ENCODE measurements around the gene CHRDL2.

The CHRDL2 gene

GRCh38 chr11:74678041-74678440, 53.2 kb downstream of the CHRDL2 start:
- no peaks in the 10 kb centered on the region for H3K9me3 ChIP-seq (ENCODE audit: insufficient read depth, low read depth, low read length)
- H3K9ac ChIP-seq (ENCODE audit: low read length): no peak overlapping the region
- no peak overlapping the region for H4K12ac ChIP-seq (ENCODE audit: low read depth, low read length)
- no CpG with 5 or more reads among the region's 5 CpGs for WGBS (ENCODE audit: extremely low coverage, insufficient coverage, insufficient read length)
- no peak for DNase-seq
- no peak overlapping the region for H2AK5ac ChIP-seq (ENCODE audit: low read length)
- H2BK5ac ChIP-seq (ENCODE audit: low read depth, low read length, poor library complexity): no peak overlapping the region
- H3K4me1 ChIP-seq (ENCODE audit: control insufficient read depth in 1 of 2, insufficient read depth in 2 of 2, low read length in 2 of 2): peaks cover 0 to 2% of the 10 kb centered on the region in 2 experiments
- no peak overlapping the region for H3K4me2 ChIP-seq (ENCODE audit: low read length)
- no peak overlapping the region for H3K14ac ChIP-seq (ENCODE audit: low read length)
- no peak overlapping the region for H4K91ac ChIP-seq (ENCODE audit: low read depth, low read length)
- H2AFZ ChIP-seq (ENCODE audit: insufficient read depth, low read length, poor library complexity): no peak overlapping the region
- peaks cover 2% of the 10 kb centered on the region for H3K79me2 ChIP-seq (ENCODE audit: control insufficient read depth, insufficient read depth, low read length, poor library complexity)
- no peak overlapping the region for H3K4ac ChIP-seq (ENCODE audit: low read depth, low read length)
- H3K27ac ChIP-seq (ENCODE audit: low read depth, low read length): no peak overlapping the region
- H3K27me3 ChIP-seq (ENCODE audit: insufficient read depth, low read length): no peaks in the 10 kb centered on the region
- no peak overlapping the region for H2BK120ac ChIP-seq (ENCODE audit: insufficient read depth, low read length, poor library complexity)
- H3K36me3 ChIP-seq (ENCODE audit: control insufficient read depth in 1 of 2, insufficient read depth in 2 of 2, low read length in 2 of 2): no peaks in the 10 kb centered on the region
- no peak overlapping the region for H2BK12ac ChIP-seq (ENCODE audit: low read length)
- H3K18ac ChIP-seq (ENCODE audit: low read length): no peak overlapping the region
- H3K23ac ChIP-seq (ENCODE audit: low read length): no peak overlapping the region
- no peak overlapping the region for H3K4me3 ChIP-seq (ENCODE audit: low read depth, low read length)
- H3K79me1 ChIP-seq (ENCODE audit: low read length): no peaks in the 10 kb centered on the region
- H4K8ac ChIP-seq (ENCODE audit: low read depth, low read length): no peak overlapping the region

DNA sequence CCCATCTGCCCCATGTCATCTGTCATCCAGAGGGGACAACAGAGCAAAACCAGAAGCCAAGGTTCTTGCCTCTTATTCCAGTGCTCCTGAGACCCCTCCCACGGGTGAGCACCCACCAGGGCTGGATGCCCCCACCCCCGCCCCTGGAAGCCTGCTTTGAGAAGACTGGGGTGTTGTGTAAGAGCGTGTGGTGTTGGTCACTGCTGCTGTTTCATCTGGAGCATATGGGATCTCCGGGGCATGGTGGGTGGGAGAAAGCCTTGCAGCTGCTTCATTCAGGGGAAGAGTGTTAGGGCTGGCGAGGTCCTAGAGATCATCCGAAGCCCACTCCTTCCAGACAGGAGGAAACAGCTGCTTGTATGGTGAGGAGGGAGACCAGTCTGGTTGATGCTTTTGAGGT, 54.1 kb downstream of the CHRDL2 start:
- no peaks in the 10 kb centered on the region for H3K79me1 ChIP-seq (ENCODE audit: low read length)
- H4K12ac ChIP-seq (ENCODE audit: low read depth, low read length): no peak overlapping the region
- H4K91ac ChIP-seq (ENCODE audit: low read depth, low read length): no peak overlapping the region
- H2AK5ac ChIP-seq (ENCODE audit: low read length): no peak overlapping the region
- H2BK12ac ChIP-seq (ENCODE audit: low read length): no peak overlapping the region
- no peak overlapping the region for H2BK5ac ChIP-seq (ENCODE audit: low read depth, low read length, poor library complexity)
- H3K27ac ChIP-seq (ENCODE audit: low read depth, low read length): no peak overlapping the region
- no peak overlapping the region for H3K23ac ChIP-seq (ENCODE audit: low read length)
- no peak overlapping the region for H2AFZ ChIP-seq (ENCODE audit: insufficient read depth, low read length, poor library complexity)
- H3K18ac ChIP-seq (ENCODE audit: low read length): no peak overlapping the region
- no peak overlapping the region for H2BK120ac ChIP-seq (ENCODE audit: insufficient read depth, low read length, poor library complexity)
- no peak overlapping the region for H3K4me3 ChIP-seq (ENCODE audit: low read depth, low read length)
- peaks cover 2% of the 10 kb centered on the region for H3K79me2 ChIP-seq (ENCODE audit: control insufficient read depth, insufficient read depth, low read length, poor library complexity)
- no peaks in the 10 kb centered on the region for H3K27me3 ChIP-seq (ENCODE audit: insufficient read depth, low read length)
- H4K8ac ChIP-seq (ENCODE audit: low read depth, low read length): no peak overlapping the region
- no peak overlapping the region for H3K4me2 ChIP-seq (ENCODE audit: low read length)
- no peak for DNase-seq
- H3K9me3 ChIP-seq (ENCODE audit: insufficient read depth, low read depth, low read length): no peaks in the 10 kb centered on the region
- no CpG with 5 or more reads among the region's 6 CpGs for WGBS (ENCODE audit: extremely low coverage, insufficient coverage, insufficient read length)
- H3K9ac ChIP-seq (ENCODE audit: low read length): no peak overlapping the region
- no peak overlapping the region for H3K4ac ChIP-seq (ENCODE audit: low read depth, low read length)
- H3K4me1 ChIP-seq (ENCODE audit: control insufficient read depth in 1 of 2, insufficient read depth in 2 of 2, low read length in 2 of 2): peaks cover 0 to 2% of the 10 kb centered on the region in 2 experiments
- no peak overlapping the region for H3K14ac ChIP-seq (ENCODE audit: low read length)
- no peaks in the 10 kb centered on the region for H3K36me3 ChIP-seq (ENCODE audit: control insufficient read depth in 1 of 2, insufficient read depth in 2 of 2, low read length in 2 of 2)

DNA sequence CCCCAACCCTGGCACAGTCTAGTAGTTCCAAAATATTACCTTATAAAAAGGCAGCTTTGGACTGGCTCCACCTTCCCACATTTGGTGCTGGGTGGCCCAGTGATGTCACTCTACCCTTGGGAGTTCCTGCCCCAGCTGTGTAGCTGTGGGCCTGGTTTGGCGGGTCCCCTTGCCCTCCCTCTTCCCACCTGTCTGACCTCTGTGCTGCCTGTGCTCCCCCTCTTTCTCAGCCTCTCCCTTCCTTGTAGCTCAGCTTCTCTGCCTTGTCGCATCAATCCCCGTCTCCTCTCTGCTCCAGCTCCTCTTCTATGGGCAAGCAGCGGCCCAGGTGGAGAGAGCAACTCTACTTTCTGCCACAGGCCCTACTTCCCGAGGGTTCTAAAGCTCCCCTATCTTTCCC, 54.6 kb downstream of the CHRDL2 start:
- Histone ChIP-seq H3K14ac (ENCODE audit: low read length) (no peak overlapping the region), H4K12ac (ENCODE audit: low read depth, low read length) (no peak overlapping the region), H3K23ac (ENCODE audit: low read length) (no peak overlapping the region), H4K8ac (ENCODE audit: low read depth, low read length) (no peak overlapping the region), H3K4me2 (ENCODE audit: low read length) (no peak overlapping the region), H2AFZ (ENCODE audit: insufficient read depth, low read length, poor library complexity) (no peak overlapping the region), H4K91ac (ENCODE audit: low read depth, low read length) (no peak overlapping the region), H2BK5ac (ENCODE audit: low read depth, low read length, poor library complexity) (no peak overlapping the region), H3K27ac (ENCODE audit: low read depth, low read length) (no peak overlapping the region), H2BK12ac (ENCODE audit: low read length) (no peak overlapping the region), H3K4me1 (ENCODE audit: control insufficient read depth in 1 of 2, insufficient read depth in 2 of 2, low read length in 2 of 2) (peaks cover 0 to 2% of the 10 kb centered on the region in 2 experiments), H2BK120ac (ENCODE audit: insufficient read depth, low read length, poor library complexity) (no peak overlapping the region), H3K4ac (ENCODE audit: low read depth, low read length) (no peak overlapping the region), H3K9me3 (ENCODE audit: insufficient read depth, low read depth, low read length) (no peaks in the 10 kb centered on the region), H3K36me3 (ENCODE audit: control insufficient read depth in 1 of 2, insufficient read depth in 2 of 2, low read length in 2 of 2) (no peaks in the 10 kb centered on the region), H3K4me3 (ENCODE audit: low read depth, low read length) (no peak overlapping the region), H3K18ac (ENCODE audit: low read length) (no peak overlapping the region), H2AK5ac (ENCODE audit: low read length) (no peak overlapping the region), H3K27me3 (ENCODE audit: insufficient read depth, low read length) (no peaks in the 10 kb centered on the region), H3K9ac (ENCODE audit: low read length) (no peak overlapping the region), H3K79me2 (ENCODE audit: control insufficient read depth, insufficient read depth, low read length, poor library complexity) (peaks cover 2% of the 10 kb centered on the region), H3K79me1 (ENCODE audit: low read length) (no peaks in the 10 kb centered on the region)
- WGBS (ENCODE audit: extremely low coverage, insufficient coverage, insufficient read length): no CpG with 5 or more reads among the region's 5 CpGs
- DNase-seq: no peak

DNA sequence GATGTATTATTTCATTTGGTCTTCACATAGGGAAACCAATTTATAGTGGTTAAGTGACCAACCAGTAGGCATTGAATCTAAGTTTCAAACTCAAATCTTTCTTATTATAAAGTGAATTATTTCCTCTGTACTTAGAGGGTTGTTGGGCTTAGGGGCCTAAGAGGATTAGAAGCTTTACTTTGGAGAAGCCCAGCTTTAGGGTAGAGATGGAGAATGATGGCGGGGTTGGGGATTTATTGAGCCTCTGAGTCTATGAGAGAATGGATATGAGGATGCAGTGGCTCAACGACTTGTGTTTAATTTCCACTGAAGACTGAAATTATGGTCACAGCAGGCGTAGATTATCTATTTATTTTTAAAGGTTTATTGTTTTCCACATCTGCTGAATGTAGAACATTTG, 55.5 kb downstream of the CHRDL2 start:
- Histone ChIP-seq H3K9me3 (ENCODE audit: insufficient read depth, low read depth, low read length) (no peaks in the 10 kb centered on the region), H3K4ac (ENCODE audit: low read depth, low read length) (no peak overlapping the region), H2AFZ (ENCODE audit: insufficient read depth, low read length, poor library complexity) (no peak overlapping the region), H4K12ac (ENCODE audit: low read depth, low read length) (no peak overlapping the region), H3K27ac (ENCODE audit: low read depth, low read length) (no peak overlapping the region), H3K79me2 (ENCODE audit: control insufficient read depth, insufficient read depth, low read length, poor library complexity) (peaks cover 2% of the 10 kb centered on the region), H2BK120ac (ENCODE audit: insufficient read depth, low read length, poor library complexity) (no peak overlapping the region), H3K27me3 (ENCODE audit: insufficient read depth, low read length) (no peaks in the 10 kb centered on the region), H3K18ac (ENCODE audit: low read length) (no peak overlapping the region), H3K36me3 (ENCODE audit: control insufficient read depth in 1 of 2, insufficient read depth in 2 of 2, low read length in 2 of 2) (no peaks in the 10 kb centered on the region), H3K4me2 (ENCODE audit: low read length) (no peak overlapping the region), H3K23ac (ENCODE audit: low read length) (no peak overlapping the region), H4K91ac (ENCODE audit: low read depth, low read length) (no peak overlapping the region), H3K4me3 (ENCODE audit: low read depth, low read length) (no peak overlapping the region), H3K4me1 (ENCODE audit: control insufficient read depth in 1 of 2, insufficient read depth in 2 of 2, low read length in 2 of 2) (peaks cover 0 to 2% of the 10 kb centered on the region in 2 experiments), H3K9ac (ENCODE audit: low read length) (no peak overlapping the region), H3K14ac (ENCODE audit: low read length) (no peak overlapping the region), H3K79me1 (ENCODE audit: low read length) (no peaks in the 10 kb centered on the region), H4K8ac (ENCODE audit: low read depth, low read length) (no peak overlapping the region), H2AK5ac (ENCODE audit: low read length) (no peak overlapping the region), H2BK5ac (ENCODE audit: low read depth, low read length, poor library complexity) (no peak overlapping the region), H2BK12ac (ENCODE audit: low read length) (no peak overlapping the region)
- WGBS (ENCODE audit: extremely low coverage, insufficient coverage, insufficient read length): no CpG with 5 or more reads among the region's 3 CpGs
- no peak for DNase-seq
